Spleen (tissue), 11 donors: ENCODE results near the gene C19orf12. TPM values are rescaled to one million over a fixed set of nuclear protein-coding genes. Genes with fewer than 3 reads are reported as not detected.

Experiments used
- DNase-seq: peaks from one replicate; pipeline ENCODE4 v3.0.0-alpha.2; 2020
- H3K27ac ChIP-seq, 8 donors: fragments of 200-600 bp; sonication (generic) in 7 of 8; 1 replicate in 4 of 8; 2 replicates in 4 of 8; pipeline versions ENCODE4 v1.5.0 to v1.8.0; 2016 to 2021; ENCODE audit warnings: inconsistent platforms in 4 of 8, mild to moderate bottlenecking in 4 of 8, moderate library complexity in 1 of 8
- H3K27me3 ChIP-seq, 7 donors: fragments of 200-600 bp; sonication (generic) in 6 of 7; replicated peaks in 1 of 7; 1 replicate in 4 of 7; 2 replicates in 3 of 7; pipeline versions ENCODE4 v1.5.0 to v1.8.0; 2016 to 2021; ENCODE audit warnings: inconsistent platforms in 3 of 7, mild to moderate bottlenecking in 1 of 7
- H3K36me3 ChIP-seq, 6 donors: fragments of 200-600 bp; sonication (generic) in 5 of 6; 1 replicate in 4 of 6; 2 replicates in 2 of 6; pipeline versions ENCODE4 v1.5.0 to v1.8.0; 2016 to 2021; ENCODE audit warnings: inconsistent platforms in 2 of 6
- H3K4me1 ChIP-seq, 6 donors: fragments of 200-600 bp; sonication (generic) in 5 of 6; 1 replicate in 3 of 6; 2 replicates in 3 of 6; pipeline versions ENCODE4 v1.5.0 to v1.8.0; 2016 to 2021; ENCODE audit warnings: inconsistent platforms in 3 of 6
- H3K4me3 ChIP-seq, 8 donors: fragments of 200-600 bp; sonication (generic) in 7 of 8; 1 replicate in 4 of 8; 2 replicates in 4 of 8; pipeline versions ENCODE4 v1.5.0 to v1.8.0; 2016 to 2021; ENCODE audit warnings: inconsistent platforms in 4 of 8, mild to moderate bottlenecking in 4 of 8, moderate library complexity in 2 of 8
- H3K9me3 ChIP-seq, 8 donors: fragments of 200-600 bp; sonication (generic) in 7 of 8; 1 replicate in 4 of 8; 2 replicates in 4 of 8; pipeline versions ENCODE4 v1.5.0 to v1.8.0; 2016 to 2021; ENCODE audit warnings: inconsistent platforms in 4 of 8
- CTCF ChIP-seq, 11 experiments: fragments of 200-600 bp in 7 of 11; fragments of 450-650 bp in 4 of 11; sonication (generic) in 4 of 11; IDR thresholded peaks in 8 of 11; conservative IDR thresholded peaks in 3 of 11; 1 replicate in 7 of 11; 2 replicates in 4 of 11; pipeline versions ENCODE4 v1.4.0 to v1.8.0; 2016 to 2021; ENCODE audit warnings: antibody characterized with exemption in 11 of 11, inconsistent platforms in 4 of 11, mild to moderate bottlenecking in 1 of 11
- POLR2A ChIP-seq, 3 donors: fragments of 450-650 bp; IDR thresholded peaks; one replicate each; pipeline ENCODE4 v1.5.1; 2017; ENCODE audit warnings: antibody characterized with exemption in 3 of 3, mild to moderate bottlenecking in 1 of 3
- POLR2AphosphoS5 ChIP-seq, 3 donors: sonication (generic); formaldehyde crosslinking; IDR thresholded peaks; one replicate each; pipeline ENCODE4 v1.5.1; 2017; ENCODE audit warnings: antibody characterized with exemption in 3 of 3
- WGBS, 5 donors: extraction: QIAGEN DNeasy Blood & Tissue Kit in 3 of 5; methylation state at CpG; one replicate each; pipeline versions ENCODE4 v1.1.5 to v1.1.7; 2013 to 2018; 5-methylcytosine and 5-hydroxymethylcytosine counted together
- intact Hi-C: fragments of 100-400 bp; cut with DNase I; formaldehyde crosslinking; loops from one replicate; pipeline ENCODE4 v1.15.0; 2023; ENCODE audit warnings: low total_unique reads
- polyA plus RNA-seq, 3 donors: library from polyadenylated mRNA; stranded (reverse); fragments of 200-250 nt; gene quantifications; one replicate each; pipeline ENCODE4 v1.2.1, GENCODE V29; 2013
- total RNA-seq, 7 donors: library from RNA; depleted of rRNA in 3 of 7; stranded (reverse); fragments of >200 nt in 3 of 7; fragmentation: NEBNext Ultra II Directional in 4 of 7; extraction: Animal tissue kit (Norgen Biotek cat#: 25700) in 4 of 7; gene quantifications; one replicate each; pipeline versions ENCODE4 v1.1.0 to v1.2.1, GENCODE V29; 2016 to 2021
- donor health status: healthy with polysubstance abuse.
- donor health status: DM: no; HTN: no; CAD: no; lungs with moderate emphysema.
- donor health status: DM: no; HTN: no; CAD: no.
- donor health status: Bipolar disorder and iron deficiency.
- donor health status: healthy.
- donor health status: DM: no; HTN: no; CAD: no.
- donor health status: DM: yes; HTN: yes; CAD: no.

The C19orf12 gene
- total and polyA plus RNA-seq, 10 donors, result 13.8 to 36.9 (median 27.5) TPM

DNA sequence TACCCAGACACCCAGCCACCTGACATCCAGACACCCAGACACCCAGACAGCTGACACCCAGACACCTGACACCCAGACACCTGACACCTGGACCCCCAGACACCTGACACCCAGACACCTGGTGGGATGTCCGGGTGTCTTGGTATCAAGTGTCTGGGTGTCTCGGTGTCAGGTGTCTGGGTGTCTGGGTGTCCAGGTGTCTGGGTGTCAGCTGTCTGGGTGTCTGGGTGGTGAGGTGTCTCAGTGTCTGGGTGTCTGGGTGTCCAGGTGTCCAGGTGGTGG lies 18.6 kb downstream of the C19orf12 start:
- H3K27ac ChIP-seq, result no peak overlapping the region
- WGBS, 5 donors, result 41 to 93% (median 86%) methylated on average over 2 of the region's 2 CpGs
- peak; percentile 42 for DNase-seq
- no peak overlapping the region for H3K4me3 ChIP-seq
- peaks cover 0 to 9% (median 4%) of the 10 kb centered on the region in 6 donors for H3K36me3 ChIP-seq
- peaks cover 0 to 19% (median 10%) of the 10 kb centered on the region in 6 donors for H3K4me1 ChIP-seq
- no peaks in the 10 kb centered on the region for H3K9me3 ChIP-seq
- no peak for TF ChIP-seq CTCF (IDR thresholded peaks at IDR 0.05 in 8 of 11, conservative IDR thresholded peaks at IDR 0.05 in 3 of 11)
- TF ChIP-seq POLR2AphosphoS5 (IDR thresholded peaks at IDR 0.05), result no peak
- TF ChIP-seq POLR2A (IDR thresholded peaks at IDR 0.05), result no peak
- H3K27me3 ChIP-seq, result no peaks in the 10 kb centered on the region
- intact Hi-C loops, result no loop called here

DNA sequence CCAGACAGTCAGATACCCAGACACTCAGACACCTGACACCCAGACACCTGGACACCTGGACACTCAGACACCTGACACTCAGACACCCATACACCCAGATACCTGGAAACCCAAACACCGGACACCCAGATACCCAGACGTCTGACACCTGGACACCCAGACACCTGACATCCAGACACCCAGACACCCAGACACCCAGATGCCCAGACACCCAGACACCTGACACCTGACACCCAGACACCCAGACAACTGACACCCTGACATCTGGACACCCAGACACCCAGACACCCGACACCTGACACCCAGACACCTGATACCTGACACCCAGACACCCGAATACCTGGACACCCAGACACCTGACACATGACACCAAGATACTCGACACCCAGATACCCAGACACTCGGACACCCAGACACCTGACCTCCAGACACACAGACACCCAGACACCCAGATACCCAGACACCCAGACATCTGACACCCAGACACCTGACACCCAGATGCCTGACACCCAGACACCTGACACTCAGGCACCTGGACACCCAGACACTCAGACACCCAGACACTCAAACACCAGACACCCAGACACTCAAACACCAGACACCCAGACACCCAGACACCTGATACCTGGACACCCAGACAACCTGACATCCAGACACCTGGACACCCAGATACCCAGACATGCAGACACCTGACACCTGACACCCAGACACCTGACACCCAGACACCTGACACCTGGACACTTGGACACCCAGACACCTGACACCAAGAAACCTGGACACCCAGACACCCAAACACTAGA lies 19.1 kb downstream of the C19orf12 start:
- H3K27me3 ChIP-seq, result no peaks in the 10 kb centered on the region
- intact Hi-C loops, result no loop called here
- no peak overlapping the region for H3K27ac ChIP-seq
- H3K9me3 ChIP-seq, result peaks cover 0 to 1% (median 0%) of the 10 kb centered on the region in 8 donors
- H3K4me3 ChIP-seq, result no peak overlapping the region
- peaks cover 0 to 3% (median 0%) of the 10 kb centered on the region in 6 donors for H3K36me3 ChIP-seq
- DNase-seq, result peak; percentile 51
- TF ChIP-seq CTCF (IDR thresholded peaks at IDR 0.05 in 8 of 11, conservative IDR thresholded peaks at IDR 0.05 in 3 of 11), result no peak
- no peak for TF ChIP-seq POLR2AphosphoS5 (IDR thresholded peaks at IDR 0.05)
- no peak for TF ChIP-seq POLR2A (IDR thresholded peaks at IDR 0.05)
- 82 to 97% (median 88%) methylated on average over 4 to 6 of the region's 6 CpGs for WGBS, 5 donors
- peaks cover 0 to 19% (median 10%) of the 10 kb centered on the region in 6 donors for H3K4me1 ChIP-seq

GRCh38 chr19:29694669-29695627 lies 20.1 kb downstream of the C19orf12 start:
- no peaks in the 10 kb centered on the region for H3K27me3 ChIP-seq
- DNase-seq, result peak; percentile 95
- H3K4me1 ChIP-seq, result peaks cover 0 to 24% (median 10%) of the 10 kb centered on the region in 6 donors
- 73 to 85% (median 79%) methylated on average over 12 to 19 of the region's 19 CpGs for WGBS, 5 donors
- no peaks in the 10 kb centered on the region for H3K36me3 ChIP-seq
- no peak for TF ChIP-seq POLR2A (IDR thresholded peaks at IDR 0.05)
- peak; percentile 49 to 78 (median 66) for TF ChIP-seq POLR2AphosphoS5 (IDR thresholded peaks at IDR 0.05)
- peak; percentile 75 to 98 (median 93) for TF ChIP-seq CTCF (IDR thresholded peaks at IDR 0.05 in 8 of 11, conservative IDR thresholded peaks at IDR 0.05 in 3 of 11)
- intact Hi-C loops, result no loop called here
- H3K4me3 ChIP-seq, result no peak overlapping the region
- H3K27ac ChIP-seq, result peak overlapping the region in 1 of 8 donors; percentile 5
- H3K9me3 ChIP-seq, result peaks cover 0 to 8% (median 7%) of the 10 kb centered on the region in 8 donors
